ENCODE results near the gene PIGU.

GRCh38 chr20:34535857-34536256 is 141.0 kb downstream of the PIGU start:
- TF ChIP-seq GATA2 (IDR thresholded peaks at IDR 0.05; ENCODE audit: low read depth, low read length): no peak
- TF ChIP-seq GATA3 (IDR thresholded peaks at IDR 0.05; ENCODE audit: low read depth, low read length): no peak

Measured in SH-SY5Y (cell line).